Endometrial microvascular endothelial cells (primary cell): ENCODE measurements around the gene BRMS1. TPM values are rescaled to one million over a fixed set of nuclear protein-coding genes. Genes with fewer than 3 reads are reported as not detected.
"Not testable (repeated sequence)": the region's sequence is repeated elsewhere in the genome, so short reads cannot be mapped to it uniquely, and the experiment has no call there.

ENCODE experiments used
- in situ Hi-C: cut with HindIII; loops from 2 replicates; pipeline ENCODE4 v1.10.0; 2017; ENCODE audit warnings: low sequenced_read_pairs, low pct_unique_long_range_greater_than_20kb; ENCODE audit errors: inconsistent ontology term
- total RNA-seq: library from RNA; depleted of rRNA; stranded (reverse); fragments of >200 nt; gene quantifications from one replicate; pipeline ENCODE4 v1.2.3, GENCODE V29; 2015; ENCODE audit errors: inconsistent ontology term

The BRMS1 gene
- total RNA-seq, 1 donor from 2014 or later, result 102 TPM

DNA sequence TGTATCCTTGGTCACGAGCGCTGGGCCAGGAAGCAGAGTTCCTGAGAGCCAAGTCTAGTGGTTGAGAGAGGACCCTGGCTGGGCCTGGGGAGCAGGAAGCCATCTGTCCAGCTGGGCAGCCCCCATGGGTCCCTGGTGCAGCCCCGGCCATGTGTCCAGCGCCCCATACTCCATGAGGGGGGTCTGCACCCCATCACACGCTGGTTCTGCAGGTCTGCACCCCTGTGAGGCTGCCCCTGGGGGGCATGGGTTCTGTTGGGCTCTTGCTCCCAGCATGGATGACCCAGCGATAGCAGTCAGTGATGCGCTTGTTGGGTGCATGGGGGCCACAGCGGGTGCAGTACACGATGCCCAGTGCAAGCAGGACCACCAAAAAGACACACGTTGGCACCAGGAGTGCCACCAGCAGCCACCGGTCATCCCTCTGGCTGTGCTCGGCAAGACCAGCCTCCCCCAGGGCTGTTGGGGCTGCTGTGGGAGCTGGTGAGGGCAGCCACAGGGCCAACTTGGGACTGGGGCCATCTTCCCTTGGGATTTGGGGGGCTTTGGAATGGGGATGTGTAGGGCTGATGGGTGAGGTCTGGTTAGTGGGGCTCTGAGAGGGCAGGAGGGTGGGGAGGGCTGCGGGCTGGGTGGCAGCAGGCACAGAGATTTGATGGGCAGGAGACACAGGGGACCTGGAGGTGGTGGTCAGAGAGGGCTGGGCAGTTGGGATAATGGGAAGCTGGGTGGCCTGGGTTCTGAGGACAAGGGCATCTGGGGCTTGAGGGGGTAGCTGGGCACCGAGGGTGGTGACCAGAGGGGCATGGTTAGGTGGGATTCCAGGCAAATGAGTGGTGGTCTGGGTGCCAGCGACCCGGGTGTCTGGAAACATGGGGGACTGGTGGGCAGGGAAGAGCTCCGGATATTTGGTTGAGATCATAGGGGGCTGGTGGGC lies 30.1 kb downstream of the BRMS1 start:
- in situ Hi-C loops, result no loop called here

DNA sequence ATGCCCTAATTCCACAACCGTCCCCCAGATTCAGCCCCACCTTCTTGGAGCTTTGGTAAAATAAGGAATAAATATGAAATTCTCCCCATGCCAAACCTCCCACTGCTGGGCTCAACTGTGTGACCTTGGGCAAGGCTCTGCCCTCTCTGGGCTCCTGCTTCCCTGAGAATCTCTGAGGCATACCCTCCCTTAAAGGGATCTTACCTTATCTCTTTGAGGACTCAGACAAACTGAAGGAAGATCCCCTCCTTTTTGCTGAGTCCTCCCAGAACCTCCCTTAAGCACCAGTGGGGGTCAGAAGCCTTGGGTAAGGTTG lies 30.8 kb downstream of the BRMS1 start:
- in situ Hi-C loops, result no loop called here

DNA sequence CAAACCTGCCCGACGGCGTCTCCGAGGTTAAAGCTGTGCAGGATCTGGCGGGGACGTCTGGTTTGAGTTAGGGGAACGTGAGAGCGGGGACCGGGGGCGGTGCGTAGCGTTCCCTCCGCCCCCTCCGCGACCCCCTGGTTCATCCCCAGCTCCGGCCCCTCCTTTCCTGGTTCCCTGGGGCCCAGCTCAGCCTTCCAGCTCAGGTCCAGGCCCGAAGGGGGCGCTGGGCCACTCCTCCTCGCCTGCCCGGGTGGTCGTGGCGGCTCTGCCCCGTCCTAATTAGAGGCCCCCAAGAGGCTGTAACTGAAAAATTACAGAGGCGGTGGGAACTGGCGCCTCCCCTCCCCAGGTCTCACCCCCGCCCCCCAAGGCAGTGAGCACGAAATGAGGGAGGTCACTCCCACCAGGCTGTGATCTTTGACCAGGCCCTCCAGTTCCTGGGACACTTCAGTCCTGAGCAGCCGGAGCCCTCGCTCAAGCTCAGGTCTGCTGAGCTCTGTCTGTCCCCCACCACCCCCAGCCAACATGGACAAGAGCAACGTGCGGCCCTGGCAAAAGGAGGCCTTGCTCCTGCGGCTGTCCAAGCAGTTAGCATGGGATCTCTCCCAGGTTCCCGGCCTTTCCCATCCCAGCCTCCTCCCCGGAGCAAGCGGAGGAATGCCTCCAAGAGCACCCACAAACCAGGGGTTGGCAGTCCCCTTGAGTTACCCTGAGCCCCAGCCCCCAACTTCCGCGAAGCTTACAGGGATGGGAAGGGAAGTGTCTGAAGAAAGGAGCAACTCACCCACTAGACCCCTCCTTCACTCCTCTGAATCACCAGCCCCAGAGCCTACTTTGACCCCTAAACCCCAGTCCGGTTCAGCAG lies 31.4 kb downstream of the BRMS1 start:
- in situ Hi-C loops, result no loop called here

DNA sequence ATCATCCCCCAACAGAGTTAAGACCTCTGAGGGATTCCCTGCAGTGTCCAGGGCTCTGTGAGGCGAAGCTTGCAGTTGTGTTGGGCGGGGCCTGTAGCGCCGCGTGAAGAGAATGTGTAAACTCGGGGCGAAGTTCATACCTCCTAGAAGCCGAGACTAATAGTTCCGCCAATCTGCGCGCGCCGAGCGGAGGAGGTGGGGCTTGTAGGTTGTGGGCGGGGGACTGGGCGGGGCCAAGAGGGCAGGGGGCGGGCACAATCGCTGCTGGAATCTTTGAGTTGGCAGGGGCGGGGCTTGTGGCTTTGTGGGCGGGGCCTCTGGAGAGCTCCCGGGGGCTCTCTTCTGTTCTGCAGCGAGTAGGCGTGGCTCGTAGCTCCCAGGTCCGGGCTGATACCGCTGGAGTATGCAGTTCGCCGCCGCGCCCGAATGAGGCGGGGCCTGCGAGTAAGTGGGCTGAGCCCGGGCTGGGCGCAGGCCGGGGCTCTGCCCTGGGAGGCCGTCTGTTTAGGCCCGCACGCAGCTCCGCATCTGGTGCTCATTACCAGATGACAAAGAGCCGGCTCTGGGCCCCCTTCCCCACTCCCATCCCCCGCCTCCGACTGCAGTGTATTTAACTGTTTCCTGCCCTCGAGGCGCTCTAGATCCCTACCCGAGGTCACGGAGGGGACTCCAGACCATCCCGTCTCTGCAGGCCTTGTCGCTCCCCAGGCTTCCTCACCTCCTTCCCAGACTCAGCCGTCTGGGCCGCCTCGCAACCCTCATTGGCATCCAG lies 32.2 kb downstream of the BRMS1 start:
- in situ Hi-C loops, result no loop called here

DNA sequence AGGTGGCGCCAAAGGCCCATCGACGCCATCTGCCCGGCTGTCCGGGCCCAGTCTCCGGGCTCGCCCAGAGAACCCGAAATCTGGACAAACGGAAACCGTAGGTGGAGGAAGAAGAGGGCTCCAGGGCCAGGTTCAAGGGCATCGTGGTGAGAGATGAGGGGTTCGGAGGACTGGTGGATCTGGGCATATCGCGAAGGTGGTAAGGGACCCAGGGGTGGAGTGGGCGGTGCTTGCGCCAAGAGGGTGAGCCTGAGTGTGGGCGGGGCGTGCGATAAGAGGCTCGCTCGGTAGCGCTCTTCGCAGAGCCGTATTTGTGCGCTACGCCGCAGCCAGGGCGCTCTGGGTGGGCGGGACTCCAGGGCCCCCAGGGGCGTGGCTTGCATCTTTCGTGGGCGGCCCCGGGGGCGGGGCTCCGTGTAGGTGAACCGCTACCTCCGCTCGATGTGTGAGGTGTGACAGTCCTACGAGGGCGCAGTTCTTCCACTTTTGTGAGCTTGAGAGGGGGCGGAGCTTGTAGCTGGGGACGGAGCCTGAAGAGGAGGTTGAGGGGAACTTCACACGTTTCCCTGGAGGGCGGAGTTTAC lies 32.8 kb downstream of the BRMS1 start:
- in situ Hi-C loops, result no loop called here

DNA sequence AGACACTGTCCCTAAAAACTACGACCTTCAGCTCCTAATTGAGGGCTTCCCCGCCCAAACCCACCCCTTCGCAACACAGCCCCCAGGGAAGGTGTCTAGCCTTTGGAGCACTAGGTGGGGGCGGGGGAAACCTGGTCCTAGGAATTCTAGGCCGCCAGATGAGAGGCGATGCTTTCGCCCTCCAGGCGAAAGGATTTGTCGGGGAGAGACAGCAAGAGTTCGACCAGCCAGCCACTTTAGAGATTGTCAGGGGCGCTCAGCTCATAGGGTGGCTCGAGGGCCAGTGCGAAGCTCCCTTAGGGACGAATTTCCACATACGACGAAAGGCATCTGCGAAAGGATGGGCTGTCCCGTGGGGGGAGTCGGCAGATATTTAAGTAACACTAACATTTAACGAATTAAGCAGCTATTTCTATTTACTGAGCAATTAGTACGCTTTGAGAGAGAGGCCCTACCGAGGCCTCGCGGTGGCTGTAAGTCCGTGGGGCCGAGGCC lies 33.4 kb downstream of the BRMS1 start:
- in situ Hi-C loops, result no loop called here

DNA sequence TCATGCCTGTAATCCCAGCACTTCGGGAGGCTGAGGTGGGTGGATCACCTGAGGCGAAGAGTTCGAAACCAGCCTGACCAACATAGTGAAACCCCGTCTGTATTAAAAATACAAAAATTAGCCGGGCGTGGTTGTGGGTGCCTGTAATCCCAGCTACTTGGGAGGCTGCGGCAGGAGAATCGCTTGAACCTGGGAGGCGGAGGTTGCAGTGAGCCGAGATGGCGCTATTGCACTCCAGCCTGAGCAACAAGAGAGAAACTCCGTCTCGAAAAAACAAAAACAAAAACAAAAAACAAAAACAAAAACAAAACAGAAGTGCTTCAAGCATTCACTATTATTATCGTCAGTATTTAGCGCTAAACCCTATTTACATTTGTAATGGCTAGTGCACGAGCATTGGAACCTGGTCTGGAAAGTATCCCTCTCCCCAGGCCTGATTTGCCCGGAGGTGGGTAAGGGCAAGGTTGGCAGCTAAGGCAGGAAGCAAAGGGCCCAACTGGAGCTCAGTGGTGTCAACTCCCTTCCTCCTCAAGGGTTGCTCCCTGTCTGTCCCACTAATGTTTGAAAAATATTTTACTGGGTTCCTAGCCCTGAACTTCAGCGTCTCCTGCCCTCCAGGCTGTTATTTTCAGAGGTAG lies 34.0 kb downstream of the BRMS1 start:
- in situ Hi-C loops, result not testable (repeated sequence)

DNA sequence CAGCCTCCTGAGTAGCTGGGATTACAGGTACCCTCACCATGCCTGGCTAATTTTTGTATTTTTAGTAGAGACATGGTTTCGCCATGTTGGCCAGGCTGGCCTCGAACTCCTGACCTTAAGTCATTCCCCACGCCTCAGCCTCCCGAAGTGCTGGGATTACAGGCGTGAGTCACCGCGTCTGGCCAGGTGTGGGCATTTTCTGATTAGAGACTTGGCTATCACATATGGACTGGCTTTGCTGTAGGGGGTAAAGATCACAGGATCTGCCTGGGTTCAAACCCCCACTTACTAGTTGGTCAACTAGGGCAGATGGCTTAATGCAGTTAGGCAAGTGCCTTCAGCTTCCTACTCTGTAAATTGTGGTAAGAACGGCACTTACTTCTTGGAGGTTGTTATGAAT lies 34.6 kb downstream of the BRMS1 start:
- in situ Hi-C loops, result no loop called here

DNA sequence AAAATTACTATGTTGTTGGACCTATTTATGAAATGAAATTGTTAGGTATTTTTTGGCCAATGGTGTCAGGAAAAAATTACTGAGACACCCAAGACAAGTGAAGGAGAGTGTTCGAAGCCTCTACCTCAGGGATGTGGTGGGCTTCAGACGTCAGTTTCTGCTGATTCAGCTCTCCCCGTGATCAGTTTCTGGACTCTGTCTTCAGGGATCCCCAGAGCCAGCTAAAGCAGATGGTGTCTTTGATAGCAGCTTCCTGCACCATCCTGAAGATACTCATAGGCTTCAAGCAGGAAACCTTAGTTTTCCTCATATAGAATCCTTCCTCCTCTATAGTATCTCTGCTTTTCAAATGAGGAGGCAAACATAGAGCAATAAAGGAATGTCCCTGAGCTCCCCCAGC lies 35.4 kb downstream of the BRMS1 start:
- in situ Hi-C loops, result no loop called here

DNA sequence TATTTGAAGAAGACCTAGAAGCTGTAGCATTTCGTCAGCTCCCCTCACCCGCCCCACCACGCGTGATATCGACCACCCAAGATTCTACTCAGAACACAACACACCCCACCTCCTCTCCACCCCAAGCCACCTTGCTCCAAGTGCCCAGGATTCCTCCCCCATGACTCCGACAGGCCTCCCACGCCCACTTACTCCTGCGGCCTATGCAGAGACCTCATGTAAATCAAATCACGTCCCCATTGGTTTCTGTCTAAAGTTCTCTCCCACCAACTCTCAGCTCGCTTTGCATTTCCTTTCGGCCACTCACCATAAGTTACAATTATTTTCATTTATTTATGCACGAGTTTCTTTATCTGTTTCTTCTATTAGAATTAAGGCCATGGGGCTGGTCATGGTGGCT lies 42.2 kb downstream of the BRMS1 start:
- in situ Hi-C loops, result no loop called here

DNA sequence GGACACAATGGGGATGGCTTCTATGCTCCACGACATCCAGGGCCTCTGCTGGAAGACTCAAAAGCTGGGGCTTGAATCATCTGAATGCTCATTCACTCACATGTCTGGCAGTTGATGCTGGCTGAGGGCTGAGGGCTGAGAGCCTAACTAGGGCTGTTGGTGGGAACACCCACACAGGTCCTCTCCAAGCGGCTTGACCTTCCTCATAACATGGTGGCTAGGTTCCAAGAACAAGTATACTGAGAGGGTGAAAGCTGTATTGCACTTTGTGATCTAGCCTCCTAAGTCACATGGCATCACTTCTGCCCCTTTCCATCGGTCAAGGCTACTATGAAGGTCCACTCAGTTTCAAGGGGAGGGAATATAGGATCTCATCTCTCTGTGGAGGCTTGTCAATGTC lies 45.7 kb downstream of the BRMS1 start:
- in situ Hi-C loops, result no loop called here

DNA sequence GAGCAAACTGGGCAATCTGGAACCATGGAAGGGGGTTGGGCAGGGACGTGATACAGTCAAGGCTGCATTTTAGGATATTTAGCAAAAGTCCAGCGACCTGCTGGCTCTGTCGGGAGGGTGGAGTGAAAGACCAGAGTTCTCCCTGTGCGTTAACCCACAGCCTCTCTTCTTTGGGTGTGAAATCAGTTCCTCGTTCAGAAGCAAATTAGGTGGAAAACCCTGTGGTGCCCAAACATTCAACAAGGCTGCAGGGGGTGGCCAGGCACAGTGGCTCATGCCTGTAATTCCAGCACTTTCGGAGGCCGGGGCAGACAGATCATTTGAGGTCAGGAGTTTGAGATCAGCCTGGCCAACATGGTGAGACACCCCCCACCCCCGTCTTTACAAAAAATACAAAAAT lies 47.3 kb downstream of the BRMS1 start:
- in situ Hi-C loops, result no loop called here

DNA sequence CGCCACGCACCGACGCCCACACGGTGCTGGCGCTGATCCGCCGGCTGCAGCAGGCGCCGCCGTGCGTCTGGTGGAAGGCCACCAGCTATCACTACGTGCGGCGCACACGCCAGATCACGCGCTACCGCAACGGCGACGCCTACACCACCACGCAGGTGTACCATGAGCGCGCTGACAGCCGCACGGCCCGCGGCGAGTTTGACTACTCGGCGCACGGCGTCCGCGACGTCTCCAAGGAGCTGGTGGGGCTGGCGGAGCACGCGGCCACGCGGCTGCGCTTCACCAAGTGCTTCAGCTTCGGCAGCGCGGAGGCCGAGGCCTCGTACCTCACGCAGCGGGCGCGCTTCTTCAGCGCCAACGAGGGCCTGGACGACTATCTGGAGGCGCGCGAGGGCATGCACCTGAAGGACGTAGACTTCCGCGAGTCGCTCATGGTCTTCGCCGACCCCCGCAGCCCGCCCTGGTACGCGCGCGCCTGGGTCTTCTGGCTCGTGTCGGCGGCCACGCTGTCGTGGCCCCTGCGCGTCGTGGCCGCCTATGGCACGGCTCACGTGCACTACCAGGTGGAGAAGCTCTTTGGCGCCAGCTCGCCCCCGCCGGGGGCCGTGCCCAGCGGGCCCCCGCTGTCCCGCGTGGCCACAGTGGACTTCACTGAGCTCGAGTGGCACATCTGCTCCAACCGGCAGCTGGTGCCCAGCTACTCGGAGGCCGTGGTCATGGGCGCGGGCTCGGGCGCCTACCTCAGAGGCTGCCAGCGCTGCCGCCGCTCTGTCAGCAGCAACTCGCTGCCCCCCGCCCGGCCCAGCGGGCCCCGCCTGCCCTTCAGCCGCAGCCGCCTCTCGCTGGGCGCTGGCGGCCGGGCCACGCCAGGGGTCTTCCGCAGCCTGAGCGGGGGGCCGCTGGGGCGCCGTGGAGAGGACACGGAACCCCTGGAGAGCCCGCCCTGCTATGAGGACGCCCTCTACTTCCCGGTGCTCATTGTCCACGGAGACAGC lies 50.0 kb downstream of the BRMS1 start:
- in situ Hi-C loops, result no loop called here

DNA sequence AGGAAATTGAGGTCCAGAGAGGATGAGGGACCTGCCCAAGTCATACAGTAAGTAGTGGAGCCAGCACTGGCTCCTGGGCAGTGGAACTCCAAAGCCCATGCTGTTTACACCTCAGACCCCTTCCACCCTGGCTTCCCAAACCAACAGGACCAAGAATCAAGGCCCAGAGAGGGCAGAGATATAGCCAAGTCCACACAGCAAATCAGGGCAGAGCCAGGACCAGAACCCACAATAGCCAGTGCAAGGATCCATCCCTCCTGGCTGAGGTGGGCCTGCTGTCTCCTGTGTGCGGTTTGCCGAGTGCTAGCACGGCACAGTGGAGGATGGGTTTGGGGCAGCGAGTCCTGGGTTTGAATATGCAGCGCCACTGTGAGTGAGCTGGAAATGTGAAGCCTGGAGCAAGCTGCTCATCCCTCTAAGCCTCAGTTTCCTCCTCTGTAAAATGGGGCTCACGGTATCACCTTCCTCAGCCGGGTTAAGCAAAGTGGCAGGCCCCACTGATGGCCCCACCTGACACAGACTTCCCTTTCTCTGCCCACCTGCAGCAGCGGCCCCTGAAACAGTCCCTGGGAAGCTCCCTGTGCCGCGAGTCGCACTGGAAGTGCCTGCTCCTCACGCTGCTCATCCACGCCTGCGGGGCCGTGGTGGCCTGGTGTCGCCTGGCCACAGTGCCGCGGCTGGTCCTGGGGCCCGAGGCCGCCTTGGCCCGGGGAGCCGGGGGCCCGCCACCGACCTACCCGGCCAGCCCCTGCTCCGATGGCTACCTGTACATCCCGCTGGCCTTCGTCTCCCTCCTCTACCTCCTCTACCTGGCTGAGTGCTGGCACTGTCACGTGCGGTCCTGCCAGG lies 50.9 kb downstream of the BRMS1 start:
- in situ Hi-C loops, result no loop called here

DNA sequence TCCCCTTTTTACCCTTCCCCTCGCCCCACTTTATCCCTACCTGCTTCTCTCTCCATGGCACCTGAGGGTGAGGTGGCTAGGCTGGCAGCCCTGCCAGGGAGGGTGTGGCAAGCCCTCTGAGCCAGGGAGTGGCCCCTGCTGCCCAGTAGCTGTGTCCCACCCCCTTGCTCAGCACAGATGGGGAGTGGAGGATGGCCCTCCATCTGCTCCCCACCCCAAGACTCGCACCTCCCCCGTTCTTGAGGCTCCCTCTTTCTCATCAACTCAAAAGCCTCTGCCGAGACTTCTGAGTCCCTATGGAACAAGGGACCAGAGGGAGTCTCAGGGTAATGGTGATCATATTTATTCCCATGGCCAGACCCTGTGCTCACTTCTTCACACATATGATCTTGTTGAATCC lies 51.6 kb downstream of the BRMS1 start:
- in situ Hi-C loops, result no loop called here

DNA sequence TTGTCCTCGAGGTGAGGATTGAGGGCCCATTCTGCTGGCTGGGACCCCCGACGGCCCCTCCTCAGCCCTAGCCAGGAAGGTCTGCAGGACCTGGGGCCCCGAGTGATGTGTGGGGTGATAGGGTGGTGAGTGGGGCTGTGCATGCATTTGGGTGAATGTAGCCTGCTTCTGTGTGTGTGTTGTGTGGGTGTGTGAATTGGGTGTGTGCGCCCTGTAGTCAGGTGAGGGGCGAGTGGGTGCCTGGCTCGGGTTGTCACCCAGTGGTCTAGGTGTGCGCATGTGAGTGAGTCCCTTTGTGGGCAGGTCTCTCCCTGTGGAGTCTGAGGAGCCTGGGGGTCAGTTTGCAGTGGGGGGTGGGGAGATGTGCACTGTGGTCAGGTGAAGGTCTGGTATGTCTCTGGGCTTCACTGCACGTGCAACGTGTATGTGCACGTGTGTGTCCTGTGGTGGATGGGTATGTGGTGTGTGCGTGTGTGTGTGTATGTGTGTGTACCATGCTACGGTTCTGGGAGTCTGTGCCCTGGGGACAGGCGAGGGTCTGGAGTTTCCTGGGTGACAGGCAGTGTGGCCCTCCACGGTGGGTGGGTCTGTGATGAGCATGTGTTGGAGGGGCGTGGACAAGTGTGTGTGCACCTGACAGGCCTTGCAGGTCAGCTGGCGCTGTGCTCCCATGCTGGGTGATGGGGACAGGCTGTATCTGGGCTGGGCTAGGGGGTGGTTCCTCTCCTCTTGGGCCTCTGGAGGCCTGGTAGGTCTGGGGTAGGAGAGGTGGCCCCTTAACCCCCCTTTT lies 52.2 kb downstream of the BRMS1 start:
- in situ Hi-C loops, result no loop called here
